ENCODE data around the gene JAK2. TPM values are rescaled to one million over a fixed set of nuclear protein-coding genes. Genes with fewer than 3 reads are reported as not detected.
A peak's percentile ranks its signal among the peaks of the same experiment; 100 is the strongest.

The JAK2 gene
- total RNA-seq, 4 donors from 2014 or later = 20.7 to 40.4 (median 22.6) TPM

GRCh38 chr9:4970970-4971641, 14.0 kb upstream of the JAK2 start:
- Histone ChIP-seq H3K4me3 (no peak overlapping the region), H3K9me3 (no peaks in the 10 kb centered on the region), H3K36me3 (no peaks in the 10 kb centered on the region), H3K27ac (peak overlapping the region in 1 of 4 donors; percentile 68), H3K27me3 (no peaks in the 10 kb centered on the region), H3K4me1 (peaks cover 0 to 8% (median 0%) of the 10 kb centered on the region in 4 donors)
- peak in 2 of 3 donors; percentile 60 to 62 for DNase-seq
- TF ChIP-seq CTCF (IDR thresholded peaks at IDR 0.05) (no peak), POLR2A (IDR thresholded peaks at IDR 0.05) (no peak)

- Histone ChIP-seq H3K27ac (no peak overlapping the region), H3K9me3 (no peaks in the 10 kb centered on the region), H3K36me3 (no peaks in the 10 kb centered on the region), H3K4me3 (no peak overlapping the region), H3K27me3 (no peaks in the 10 kb centered on the region), H3K4me1 (peaks cover 0 to 8% (median 0%) of the 10 kb centered on the region in 4 donors)
- DNase-seq = no peak
- TF ChIP-seq POLR2A (IDR thresholded peaks at IDR 0.05) (no peak), CTCF (IDR thresholded peaks at IDR 0.05) (no peak)
These were observed 11.8 kb upstream of the JAK2 start for GRCh38 chr9:4973246-4973645.

GRCh38 chr9:4973902-4974301, 11.2 kb upstream of the JAK2 start:
- no peaks in the 10 kb centered on the region for H3K9me3 ChIP-seq
- H3K36me3 ChIP-seq = no peaks in the 10 kb centered on the region
- peaks cover 0 to 8% (median 0%) of the 10 kb centered on the region in 4 donors for H3K4me1 ChIP-seq
- no peak for DNase-seq
- no peaks in the 10 kb centered on the region for H3K27me3 ChIP-seq
- TF ChIP-seq CTCF (IDR thresholded peaks at IDR 0.05) (no peak), POLR2A (IDR thresholded peaks at IDR 0.05) (no peak)
- no peak overlapping the region for H3K4me3 ChIP-seq
- H3K27ac ChIP-seq = no peak overlapping the region

GRCh38 chr9:4979239-4979638, 5.8 kb upstream of the JAK2 start:
- H3K27ac ChIP-seq = no peak overlapping the region
- no peak for DNase-seq

GRCh38 chr9:4980086-4980727, 4.9 kb upstream of the JAK2 start:
- H3K27me3 ChIP-seq = no peaks in the 10 kb centered on the region
- H3K36me3 ChIP-seq = no peaks in the 10 kb centered on the region
- DNase-seq = no peak
- peaks cover 0 to 8% (median 0%) of the 10 kb centered on the region in 4 donors for H3K4me1 ChIP-seq
- H3K27ac ChIP-seq = no peak overlapping the region
- no peaks in the 10 kb centered on the region for H3K9me3 ChIP-seq
- H3K4me3 ChIP-seq = no peak overlapping the region
- TF ChIP-seq CTCF (IDR thresholded peaks at IDR 0.05) (no peak), POLR2A (IDR thresholded peaks at IDR 0.05) (no peak)

More at GRCh38 chr9:4979239-4979638, 5.8 kb upstream of the JAK2 start:
- Histone ChIP-seq H3K27me3 (no peaks in the 10 kb centered on the region), H3K4me3 (no peak overlapping the region), H3K4me1 (peaks cover 0 to 7% (median 0%) of the 10 kb centered on the region in 4 donors), H3K9me3 (no peaks in the 10 kb centered on the region), H3K36me3 (no peaks in the 10 kb centered on the region)
- TF ChIP-seq POLR2A (IDR thresholded peaks at IDR 0.05) (no peak), CTCF (IDR thresholded peaks at IDR 0.05) (no peak)
